ENCODE data around the gene SLC9A8. TPM values are rescaled to one million over a fixed set of nuclear protein-coding genes. Genes with fewer than 3 reads are reported as not detected.
A peak's percentile ranks its signal among the peaks of the same experiment; 100 is the strongest.
"Not testable (repeated sequence)": the region's sequence is repeated elsewhere in the genome, so short reads cannot be mapped to it uniquely, and the experiment has no call there.

SLC9A8 gene
- total RNA-seq, 1 experiment from 2014 or later = 10.2 TPM

DNA sequence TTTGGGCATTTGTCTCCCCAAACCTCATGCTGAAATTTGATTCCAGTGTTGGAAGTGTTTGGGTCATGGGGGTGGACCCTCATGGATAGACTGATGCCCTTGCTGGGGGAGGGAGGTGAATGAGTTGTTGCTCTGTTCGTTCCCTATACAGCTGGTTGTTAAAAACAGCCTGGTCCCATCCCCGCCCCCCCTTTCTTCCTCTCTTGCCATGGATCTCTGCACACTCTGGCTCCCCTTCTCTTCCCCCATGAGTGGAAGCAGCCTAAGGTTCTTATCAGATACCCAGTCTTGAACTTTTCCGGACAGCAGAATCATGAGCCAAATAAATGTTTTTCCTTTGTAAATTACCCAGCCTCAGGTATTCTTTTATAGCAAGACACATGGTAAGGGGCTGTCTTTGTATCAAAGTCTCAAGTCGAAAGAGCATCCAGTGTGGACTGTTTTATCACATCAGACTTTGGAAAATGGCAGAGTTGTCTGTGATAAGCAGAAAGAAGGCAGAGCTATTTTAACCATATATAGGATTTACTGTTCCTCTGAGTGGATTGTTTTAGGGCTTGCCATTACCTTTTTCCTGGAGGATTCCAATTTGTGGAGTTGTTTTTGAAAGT is 31.2 kb downstream of the SLC9A8 start:
- Histone ChIP-seq H3K4me1 (peaks cover 4% of the 10 kb centered on the region; the same call in 1 of the 2 replicates), H3K27me3 (no peaks in the 10 kb centered on the region), H3K9me3 (replicated peaks) (no peaks in the 10 kb centered on the region), H3K27ac (no peak overlapping the region), H3K4me3 (no peak overlapping the region), H3K36me3 (peaks cover 13% of the 10 kb centered on the region)
- DNase-seq = peak in 1 of 2 experiments; percentile 29

GRCh38 chr20:49845060-49845459 is 32.4 kb downstream of the SLC9A8 start:
- DNase-seq = no peak
- no peaks in the 10 kb centered on the region for H3K27me3 ChIP-seq
- H3K36me3 ChIP-seq = peaks cover 10% of the 10 kb centered on the region

DNA sequence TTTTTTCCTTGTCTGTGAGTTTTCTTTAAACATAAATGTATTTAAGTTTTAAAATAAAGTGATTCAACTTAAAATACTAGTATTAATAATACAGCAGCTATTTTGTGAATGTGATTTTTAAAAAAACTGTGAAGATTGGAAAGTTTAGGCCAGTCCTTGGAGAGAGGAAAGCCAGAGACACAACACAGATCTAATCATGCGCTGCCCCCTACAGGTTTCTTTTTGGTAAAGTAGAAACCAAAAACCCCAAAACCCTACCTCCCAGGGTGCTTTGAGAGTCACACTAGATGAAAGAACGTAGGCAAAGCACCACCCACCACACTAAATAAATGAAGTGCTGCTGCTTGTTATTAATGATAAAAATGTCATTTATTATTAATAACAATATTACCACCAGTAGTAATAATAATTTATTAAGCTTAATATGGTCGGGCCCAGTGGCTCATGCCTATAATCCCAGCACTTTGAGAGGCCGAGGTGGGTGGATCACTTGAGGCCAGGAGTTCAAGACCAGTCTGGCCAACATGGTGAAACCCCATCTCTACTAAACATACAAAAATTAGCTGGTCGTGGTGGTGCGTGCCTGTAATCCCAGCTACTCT is 33.7 kb downstream of the SLC9A8 start:
- no peak overlapping the region for H3K4me3 ChIP-seq
- peaks cover 4% of the 10 kb centered on the region; the same call in 1 of the 2 replicates for H3K4me1 ChIP-seq
- no peaks in the 10 kb centered on the region for H3K9me3 ChIP-seq (replicated peaks)
- no peak overlapping the region for H3K27ac ChIP-seq
- peaks cover 8% of the 10 kb centered on the region; the same call in 1 of the 2 replicates for H3K36me3 ChIP-seq
- peak; percentile 82 to 96 for DNase-seq
- no peaks in the 10 kb centered on the region for H3K27me3 ChIP-seq

More at GRCh38 chr20:49845060-49845459, 32.4 kb downstream of the SLC9A8 start:
- H3K27ac ChIP-seq = no peak overlapping the region
- no peaks in the 10 kb centered on the region for H3K9me3 ChIP-seq (replicated peaks)
- H3K4me1 ChIP-seq = peaks cover 4% of the 10 kb centered on the region; the same call in 1 of the 2 replicates
- no peak overlapping the region for H3K4me3 ChIP-seq

DNA sequence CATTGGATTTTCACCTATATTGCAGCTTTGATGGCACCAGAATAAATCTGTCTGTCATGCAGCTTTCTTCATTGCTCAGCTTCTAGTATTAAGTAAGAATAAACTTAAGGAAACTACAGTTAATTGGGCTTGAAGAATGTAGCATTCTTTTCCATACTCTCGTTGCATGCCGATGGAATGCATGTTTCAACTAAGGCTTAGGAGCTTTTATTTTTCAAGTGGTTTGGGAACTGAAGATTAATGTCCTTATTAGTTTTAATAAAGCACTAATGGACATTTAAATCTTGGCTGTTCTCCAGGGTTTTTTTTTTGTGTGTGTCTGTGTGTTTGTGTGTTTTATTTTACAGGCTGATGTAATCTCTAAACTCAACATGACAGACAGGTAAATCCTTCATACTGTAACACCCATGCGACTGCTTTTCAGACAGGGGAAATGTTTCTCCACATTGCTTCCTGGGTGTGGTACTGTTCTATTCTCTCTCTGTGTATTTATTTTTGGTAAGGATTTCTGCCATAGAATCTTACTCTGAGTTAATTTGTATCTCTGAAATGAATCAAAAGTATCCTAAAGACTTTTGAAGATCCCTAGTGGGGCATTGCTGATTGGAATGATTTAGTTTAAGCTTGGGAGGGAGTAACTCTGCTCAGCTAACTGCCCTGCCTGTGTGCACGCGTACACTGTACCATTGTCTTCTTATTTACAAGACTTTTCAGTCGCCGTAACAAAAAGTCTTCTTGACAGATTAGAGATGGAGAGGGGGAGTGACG is 38.0 kb downstream of the SLC9A8 start:
- no peak overlapping the region for H3K27ac ChIP-seq

GRCh38 chr20:49851231-49851705 is 38.6 kb downstream of the SLC9A8 start:
- no peak for DNase-seq
- Histone ChIP-seq H3K27ac (no peak overlapping the region), H3K4me1 (no peaks in the 10 kb centered on the region)

More for the DNA sequence above, 38.0 kb downstream of the SLC9A8 start:
- no peak for DNase-seq
- H3K36me3 ChIP-seq = peaks cover 3% of the 10 kb centered on the region; the same call in 1 of the 2 replicates
- H3K4me3 ChIP-seq = no peak overlapping the region
- no peaks in the 10 kb centered on the region for H3K9me3 ChIP-seq (replicated peaks)
- no peaks in the 10 kb centered on the region for H3K27me3 ChIP-seq
- no peaks in the 10 kb centered on the region for H3K4me1 ChIP-seq

GRCh38 chr20:49851991-49852390 is 39.4 kb downstream of the SLC9A8 start:
- no peak for DNase-seq
- H3K9me3 ChIP-seq (replicated peaks) = no peaks in the 10 kb centered on the region

More at GRCh38 chr20:49851231-49851705, 38.6 kb downstream of the SLC9A8 start:
- Histone ChIP-seq H3K27me3 (no peaks in the 10 kb centered on the region), H3K36me3 (peaks cover 7% of the 10 kb centered on the region; the same call in 1 of the 2 replicates), H3K4me3 (no peak overlapping the region), H3K9me3 (replicated peaks) (no peaks in the 10 kb centered on the region)

DNA sequence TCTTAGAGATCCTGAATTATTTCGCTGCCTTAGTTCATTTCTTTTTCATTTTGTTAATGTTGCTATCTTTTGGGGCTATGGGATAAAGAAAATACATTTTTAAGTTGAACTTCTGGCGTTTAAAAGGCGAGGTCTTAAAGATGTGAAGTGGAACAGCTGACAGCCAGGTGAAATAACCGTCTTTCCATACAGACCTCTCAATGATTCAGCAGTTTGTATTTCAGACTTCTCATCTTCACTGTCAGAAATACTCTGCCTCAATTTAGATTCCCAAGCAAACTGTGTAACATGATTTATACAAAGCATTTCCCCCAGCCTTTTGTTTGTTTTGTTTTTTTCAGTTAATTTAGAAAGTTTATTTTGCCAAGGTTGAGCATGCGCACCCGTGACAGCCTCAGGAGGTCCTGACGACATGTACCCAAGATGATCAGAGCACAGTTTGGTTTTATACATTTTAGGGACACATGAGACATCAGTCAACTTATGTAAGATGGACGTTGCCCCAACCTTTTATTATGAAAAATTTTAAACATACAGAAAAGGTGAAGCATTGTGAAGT is 40.0 kb downstream of the SLC9A8 start:
- Histone ChIP-seq H3K4me1 (no peaks in the 10 kb centered on the region), H3K9me3 (replicated peaks) (no peaks in the 10 kb centered on the region), H3K4me3 (no peak overlapping the region), H3K36me3 (peaks cover 8% of the 10 kb centered on the region; the same call in 1 of the 2 replicates), H3K27ac (no peak overlapping the region), H3K27me3 (no peaks in the 10 kb centered on the region)
- DNase-seq = no peak

More at GRCh38 chr20:49851991-49852390, 39.4 kb downstream of the SLC9A8 start:
- H3K4me1 ChIP-seq = no peaks in the 10 kb centered on the region
- H3K4me3 ChIP-seq = no peak overlapping the region
- peaks cover 8% of the 10 kb centered on the region; the same call in 1 of the 2 replicates for H3K36me3 ChIP-seq
- H3K27me3 ChIP-seq = no peaks in the 10 kb centered on the region
- no peak overlapping the region for H3K27ac ChIP-seq

GRCh38 chr20:49853640-49854039 is 41.0 kb downstream of the SLC9A8 start:
- H3K4me1 ChIP-seq = no peaks in the 10 kb centered on the region
- H3K27ac ChIP-seq = no peak overlapping the region
- H3K4me3 ChIP-seq = no peak overlapping the region
- peaks cover 11% of the 10 kb centered on the region; the same call in 1 of the 2 replicates for H3K36me3 ChIP-seq
- no peaks in the 10 kb centered on the region for H3K27me3 ChIP-seq
- DNase-seq = no peak
- H3K9me3 ChIP-seq (replicated peaks) = no peaks in the 10 kb centered on the region

GRCh38 chr20:49854190-49854875 is 41.7 kb downstream of the SLC9A8 start:
- H3K9me3 ChIP-seq (replicated peaks) = no peaks in the 10 kb centered on the region
- DNase-seq = no peak
- H3K27me3 ChIP-seq = no peaks in the 10 kb centered on the region
- H3K27ac ChIP-seq = no peak overlapping the region
- H3K4me1 ChIP-seq = no peaks in the 10 kb centered on the region
- peaks cover 11% of the 10 kb centered on the region; the same call in 1 of the 2 replicates for H3K36me3 ChIP-seq
- H3K4me3 ChIP-seq = no peak overlapping the region

DNA sequence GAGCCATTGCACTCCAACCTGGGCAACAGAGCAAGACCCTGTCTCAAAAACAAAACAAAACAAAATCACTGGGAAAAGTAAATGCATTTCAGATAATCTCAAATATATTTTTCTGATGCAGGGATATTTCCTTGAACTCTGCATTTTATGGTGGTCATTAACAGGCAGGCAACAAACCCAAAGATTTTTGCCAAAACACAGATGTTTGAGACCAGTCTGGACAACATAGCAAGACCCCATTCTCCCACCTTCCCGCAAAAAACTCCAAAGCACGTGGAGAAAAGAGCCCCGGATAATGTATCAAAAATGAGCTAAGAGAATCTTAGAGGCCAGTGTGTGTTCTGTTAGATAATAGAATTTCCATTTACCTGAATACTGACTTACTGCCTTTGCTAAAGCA is 44.3 kb downstream of the SLC9A8 start:
- H3K4me3 ChIP-seq = no peak overlapping the region
- H3K9me3 ChIP-seq (replicated peaks) = no peaks in the 10 kb centered on the region
- peaks cover 11% of the 10 kb centered on the region; the same call in 1 of the 2 replicates for H3K36me3 ChIP-seq
- DNase-seq = no peak
- H3K27me3 ChIP-seq = no peaks in the 10 kb centered on the region
- no peak overlapping the region for H3K27ac ChIP-seq
- no peaks in the 10 kb centered on the region for H3K4me1 ChIP-seq

DNA sequence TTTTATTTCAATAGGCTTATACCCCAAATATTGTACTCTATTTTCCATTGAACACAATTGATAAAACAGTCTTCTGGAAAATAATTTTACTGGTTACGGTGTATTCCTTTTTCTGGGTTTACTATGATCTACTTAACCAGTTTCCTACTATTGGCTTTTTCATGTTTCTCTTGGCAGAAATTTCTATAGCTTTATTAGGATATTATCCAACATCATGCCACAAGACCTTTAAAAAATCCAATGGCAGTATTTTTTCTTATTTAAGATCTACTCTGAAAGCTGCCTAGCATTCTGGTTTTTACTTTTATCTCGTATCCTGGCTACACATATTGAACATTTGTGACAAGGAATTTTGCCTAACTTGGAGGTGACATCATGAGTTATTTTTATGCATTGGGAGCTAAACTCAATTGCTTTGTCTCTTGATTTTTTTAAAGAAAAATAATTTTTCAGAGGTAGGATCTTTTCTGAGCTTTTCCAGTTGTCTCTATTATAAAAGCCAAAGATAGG is 45.5 kb downstream of the SLC9A8 start:
- Histone ChIP-seq H3K4me3 (no peak overlapping the region), H3K4me1 (no peaks in the 10 kb centered on the region), H3K36me3 (peaks cover 11% of the 10 kb centered on the region), H3K27me3 (no peaks in the 10 kb centered on the region), H3K27ac (no peak overlapping the region), H3K9me3 (replicated peaks) (no peaks in the 10 kb centered on the region)
- no peak for DNase-seq

- no peak overlapping the region for H3K4me3 ChIP-seq
- no peak for DNase-seq
- no peaks in the 10 kb centered on the region for H3K9me3 ChIP-seq (replicated peaks)
Measured at GRCh38 chr20:49859011-49859410, 46.4 kb downstream of the SLC9A8 start.

GRCh38 chr20:49859807-49860206 is 47.2 kb downstream of the SLC9A8 start:
- Histone ChIP-seq H3K4me3 (no peak overlapping the region), H3K27me3 (no peaks in the 10 kb centered on the region), H3K27ac (no peak overlapping the region), H3K4me1 (no peaks in the 10 kb centered on the region), H3K36me3 (peaks cover 11% of the 10 kb centered on the region), H3K9me3 (replicated peaks) (no peaks in the 10 kb centered on the region)
- DNase-seq = no peak

More at GRCh38 chr20:49859011-49859410, 46.4 kb downstream of the SLC9A8 start:
- Histone ChIP-seq H3K27me3 (no peaks in the 10 kb centered on the region), H3K36me3 (peaks cover 11% of the 10 kb centered on the region), H3K27ac (no peak overlapping the region), H3K4me1 (no peaks in the 10 kb centered on the region)

DNA sequence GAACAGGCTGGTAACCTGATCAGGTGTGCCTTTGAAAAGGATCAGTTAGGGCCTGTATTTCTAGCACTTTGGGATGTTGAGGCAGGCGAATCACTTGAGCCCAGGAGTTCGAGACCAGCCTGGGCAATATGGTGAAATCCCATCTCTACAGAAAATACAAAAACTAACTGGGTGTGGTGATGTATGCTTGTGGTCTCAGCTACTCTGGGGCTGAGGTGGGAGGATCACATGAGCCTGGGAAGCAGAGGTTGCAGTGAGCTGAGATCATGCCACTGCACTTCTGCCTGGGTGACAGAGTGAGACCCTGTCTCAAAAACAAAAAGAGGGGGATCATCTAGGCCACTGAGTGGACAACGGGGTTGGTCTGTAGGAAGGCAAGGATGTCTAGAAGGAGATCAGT is 48.6 kb downstream of the SLC9A8 start:
- H3K9me3 ChIP-seq (replicated peaks); H3K4me3 ChIP-seq; H3K27ac ChIP-seq; H3K36me3 ChIP-seq; H3K27me3 ChIP-seq; DNase-seq: not testable (repeated sequence)
- H3K4me1 ChIP-seq = peaks cover 11% of the 10 kb centered on the region
